Loucy (cell line): ENCODE results near the gene MMP24.

Source experiments
- H2AFZ ChIP-seq: fragments of 200-600 bp; sonication (generic); 2 replicates; pipeline ENCODE4 v1.6.0; 2016; ENCODE audit warnings: antibody characterized with exemption, mild to moderate bottlenecking, low read length, moderate library complexity
- H3F3A ChIP-seq: fragments of 200-600 bp; 2 replicates; pipeline ENCODE4 v1.6.0; 2016; ENCODE audit warnings: antibody characterized with exemption, low read depth, mild to moderate bottlenecking
- H3K27me3 ChIP-seq: fragments of 200-600 bp; sonication (generic); 2 replicates; pipeline ENCODE4 v1.6.1; 2014; ENCODE audit warnings: low read length, mild to moderate bottlenecking; ENCODE audit not compliant: insufficient read depth, poor library complexity, severe bottlenecking
- H3K36me3 ChIP-seq: fragments of 200-600 bp; sonication (generic); 2 replicates; pipeline ENCODE4 v1.6.1; 2016; ENCODE audit warnings: low read length; ENCODE audit not compliant: insufficient read depth
- H3K4me1 ChIP-seq: fragments of 200-600 bp; sonication (generic); 2 replicates; pipeline ENCODE4 v1.5.1; 2014; ENCODE audit warnings: low read length, mild to moderate bottlenecking; ENCODE audit not compliant: insufficient read depth, poor library complexity, severe bottlenecking
- H3K4me2 ChIP-seq: fragments of 200-600 bp; sonication (generic); 2 replicates; pipeline ENCODE4 v1.6.0; 2014; ENCODE audit warnings: antibody characterized with exemption, low read length, low read depth, mild to moderate bottlenecking; ENCODE audit not compliant: poor library complexity, severe bottlenecking
- H3K4me3 ChIP-seq: fragments of 200-600 bp; sonication (generic); 2 replicates; pipeline ENCODE4 v1.5.1; 2014; ENCODE audit warnings: low read length, mild to moderate bottlenecking, mixed read lengths; ENCODE audit not compliant: poor library complexity, severe bottlenecking
- H3K79me2 ChIP-seq: fragments of 200-600 bp; sonication (generic); 2 replicates; pipeline ENCODE4 v1.6.1; 2014; ENCODE audit warnings: low read length; ENCODE audit not compliant: insufficient read depth
- H3K9ac ChIP-seq: fragments of 200-600 bp; sonication (generic); 2 replicates; pipeline ENCODE4 v1.6.0; 2014; ENCODE audit warnings: mild to moderate bottlenecking, low read depth, low read length, moderate library complexity; ENCODE audit not compliant: poor library complexity, severe bottlenecking
- H3K9me2 ChIP-seq: fragments of 200-600 bp; sonication (generic); replicated peaks from 2 replicates; pipeline ENCODE4 v1.6.1; 2016; ENCODE audit warnings: low read depth, low read length, mixed read lengths
- H3K9me3 ChIP-seq: fragments of 200-600 bp; sonication (generic); 2 replicates; pipeline ENCODE4 v1.6.1; 2014; ENCODE audit warnings: mild to moderate bottlenecking, antibody characterized with exemption, low read length, low read depth; ENCODE audit not compliant: insufficient read depth
- H4K20me1 ChIP-seq: fragments of 200-600 bp; sonication (generic); 2 replicates; pipeline ENCODE4 v1.6.0; 2014; ENCODE audit warnings: antibody characterized with exemption, low read length, mild to moderate bottlenecking; ENCODE audit not compliant: insufficient read depth, poor library complexity, severe bottlenecking
- CTCF ChIP-seq: fragments of 200-600 bp; sonication (generic); conservative IDR thresholded peaks from 2 replicates; pipeline ENCODE4 v1.5.1; 2014; ENCODE audit warnings: mild to moderate bottlenecking, antibody characterized with exemption, low read length
- EZH2phosphoT487 ChIP-seq: fragments of 200-600 bp; IDR thresholded peaks from 2 replicates; pipeline ENCODE4 v1.6.1; 2018; ENCODE audit warnings: antibody characterized with exemption, mild to moderate bottlenecking, moderate library complexity, borderline replicate concordance

The MMP24 gene

GRCh38 chr20:35295058-35295457 lies 68.6 kb downstream of the MMP24 start:
- Histone ChIP-seq H3K9me3 (no peaks in the 10 kb centered on the region), H3K36me3 (no peaks in the 10 kb centered on the region), H3K4me2 (no peak overlapping the region), H3K9me2 (no peaks in the 10 kb centered on the region), H3K4me1 (no peaks in the 10 kb centered on the region), H4K20me1 (no peaks in the 10 kb centered on the region), H3F3A (no peaks in the 10 kb centered on the region), H3K79me2 (no peaks in the 10 kb centered on the region), H3K9ac (no peak overlapping the region), H3K27me3 (no peaks in the 10 kb centered on the region), H3K4me3 (no peak overlapping the region), H2AFZ (no peak overlapping the region)
- TF ChIP-seq CTCF (no peak), EZH2phosphoT487 (no peak)

GRCh38 chr20:35295674-35296073 lies 69.2 kb downstream of the MMP24 start:
- H4K20me1 ChIP-seq, result no peaks in the 10 kb centered on the region
- H3K79me2 ChIP-seq, result no peaks in the 10 kb centered on the region
- no peak overlapping the region for H3K4me2 ChIP-seq
- no peaks in the 10 kb centered on the region for H3K4me1 ChIP-seq
- H3F3A ChIP-seq, result no peaks in the 10 kb centered on the region
- TF ChIP-seq EZH2phosphoT487 (no peak), CTCF (no peak)
- H3K36me3 ChIP-seq, result no peaks in the 10 kb centered on the region
- H3K9me2 ChIP-seq, result no peaks in the 10 kb centered on the region
- H2AFZ ChIP-seq, result no peak overlapping the region
- H3K4me3 ChIP-seq, result no peak overlapping the region
- no peaks in the 10 kb centered on the region for H3K9me3 ChIP-seq
- no peaks in the 10 kb centered on the region for H3K27me3 ChIP-seq
- H3K9ac ChIP-seq, result no peak overlapping the region

- H3K27me3 ChIP-seq, result no peaks in the 10 kb centered on the region
These were observed 69.6 kb downstream of the MMP24 start for GRCh38 chr20:35296101-35296554.

More at GRCh38 chr20:35296101-35296554, 69.6 kb downstream of the MMP24 start:
- no peaks in the 10 kb centered on the region for H3K79me2 ChIP-seq
- H3K36me3 ChIP-seq, result no peaks in the 10 kb centered on the region
- H3K4me2 ChIP-seq, result no peak overlapping the region
- H2AFZ ChIP-seq, result no peak overlapping the region
- H3K9ac ChIP-seq, result no peak overlapping the region
- TF ChIP-seq CTCF (no peak), EZH2phosphoT487 (no peak)
- H3K4me1 ChIP-seq, result no peaks in the 10 kb centered on the region
- no peaks in the 10 kb centered on the region for H3F3A ChIP-seq
- no peaks in the 10 kb centered on the region for H4K20me1 ChIP-seq
- no peaks in the 10 kb centered on the region for H3K9me3 ChIP-seq
- H3K4me3 ChIP-seq, result no peak overlapping the region
- no peaks in the 10 kb centered on the region for H3K9me2 ChIP-seq
